Measurements from ENCODE around the gene FGFR1OP2.

- no peak for TF ChIP-seq CTCF (IDR thresholded peaks at IDR 0.05)
- TF ChIP-seq POLR2A (IDR thresholded peaks at IDR 0.05), result no peak
Measured at GRCh38 chr12:26948309-26948708, 10.0 kb downstream of the FGFR1OP2 start.

Measured in testis (tissue), 2 donors.